ENCODE results near the gene ITK.
"Not testable (repeated sequence)": the region's sequence is repeated elsewhere in the genome, so short reads cannot be mapped to it uniquely, and the experiment has no call there.

Gene ITK

DNA sequence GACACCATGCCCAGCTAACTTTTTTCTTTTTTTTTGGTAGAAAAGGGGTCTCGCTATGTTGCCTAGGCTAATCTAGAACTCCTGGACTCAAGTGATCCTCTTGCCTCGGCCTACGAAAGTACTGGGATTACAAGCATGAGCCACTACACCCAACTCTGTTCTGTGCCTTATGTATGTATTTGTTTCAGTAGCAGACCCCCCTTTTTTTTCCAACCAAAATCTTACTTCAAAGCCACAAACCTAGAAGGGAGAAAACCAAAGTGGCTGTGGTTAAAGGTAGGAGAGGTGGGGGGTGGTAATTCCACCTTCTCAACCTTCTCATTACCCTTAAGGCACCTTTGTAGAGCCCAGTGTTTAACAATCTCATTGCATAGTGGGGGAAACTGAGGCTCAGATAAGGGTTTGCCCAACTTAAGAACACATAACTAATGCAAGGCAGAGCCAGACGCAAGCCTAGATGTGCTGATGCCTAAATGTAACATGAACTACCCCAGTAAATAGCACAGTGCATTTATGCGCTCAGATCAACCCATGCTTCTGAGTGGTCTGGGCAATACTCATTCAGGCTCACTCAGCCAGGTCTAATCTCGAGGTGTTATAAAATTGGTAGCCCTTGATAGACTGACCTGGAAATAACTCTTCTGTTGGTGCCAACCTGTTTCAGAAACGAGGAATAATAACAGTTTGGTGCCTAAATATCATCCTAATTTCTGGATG is 33.0 kb downstream of the ITK start:
- no peak for DNase-seq

DNA sequence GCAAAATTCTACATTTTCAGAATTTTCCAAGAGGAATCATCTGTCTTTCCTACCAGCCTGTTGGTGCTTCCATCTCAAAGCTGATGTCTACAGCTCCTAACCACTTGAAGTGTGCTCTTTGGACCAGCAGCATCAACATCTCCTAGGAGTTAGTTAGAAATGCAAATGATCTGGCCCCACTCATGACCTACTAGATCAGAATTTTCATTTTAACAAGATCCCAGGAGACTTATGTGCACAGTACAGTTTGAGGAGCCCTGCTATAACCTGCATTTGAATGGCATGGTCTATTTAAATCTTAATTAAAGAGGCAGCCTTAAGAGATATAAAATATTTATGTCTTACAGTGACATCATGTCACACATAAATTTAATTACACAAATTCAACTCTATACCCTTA is 33.8 kb downstream of the ITK start:
- DNase-seq, result no peak

DNA sequence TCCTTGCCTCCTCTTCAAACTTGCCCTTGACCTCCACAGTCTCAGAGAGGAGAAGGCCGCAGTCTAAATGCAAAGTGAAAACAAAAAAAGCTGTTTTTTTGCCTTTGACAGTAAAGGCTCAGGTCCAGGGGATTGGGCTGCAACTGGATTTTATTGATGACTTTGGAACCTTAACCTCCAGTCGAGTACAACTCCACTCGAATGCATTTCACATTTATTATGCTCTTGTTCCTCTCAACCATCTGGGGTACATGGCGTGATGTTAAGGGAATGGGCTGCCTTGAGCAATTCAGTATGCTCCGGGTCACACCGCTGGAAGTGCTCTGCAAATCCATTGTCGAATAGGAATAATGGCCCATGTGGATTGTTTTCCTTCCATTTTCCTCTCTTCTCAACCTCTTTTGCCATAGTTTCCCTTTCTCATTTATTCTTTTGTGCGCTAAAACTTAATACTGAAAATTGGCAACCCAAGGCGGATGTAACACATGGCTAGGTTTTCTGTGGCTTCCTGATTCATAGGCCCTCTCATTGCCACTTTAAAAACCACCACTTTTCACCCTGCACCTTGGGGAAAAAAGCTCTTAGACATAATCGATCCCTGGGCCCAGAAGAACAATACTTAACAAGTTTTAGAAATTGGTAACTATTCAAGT is 34.3 kb downstream of the ITK start:
- no peak for DNase-seq

DNA sequence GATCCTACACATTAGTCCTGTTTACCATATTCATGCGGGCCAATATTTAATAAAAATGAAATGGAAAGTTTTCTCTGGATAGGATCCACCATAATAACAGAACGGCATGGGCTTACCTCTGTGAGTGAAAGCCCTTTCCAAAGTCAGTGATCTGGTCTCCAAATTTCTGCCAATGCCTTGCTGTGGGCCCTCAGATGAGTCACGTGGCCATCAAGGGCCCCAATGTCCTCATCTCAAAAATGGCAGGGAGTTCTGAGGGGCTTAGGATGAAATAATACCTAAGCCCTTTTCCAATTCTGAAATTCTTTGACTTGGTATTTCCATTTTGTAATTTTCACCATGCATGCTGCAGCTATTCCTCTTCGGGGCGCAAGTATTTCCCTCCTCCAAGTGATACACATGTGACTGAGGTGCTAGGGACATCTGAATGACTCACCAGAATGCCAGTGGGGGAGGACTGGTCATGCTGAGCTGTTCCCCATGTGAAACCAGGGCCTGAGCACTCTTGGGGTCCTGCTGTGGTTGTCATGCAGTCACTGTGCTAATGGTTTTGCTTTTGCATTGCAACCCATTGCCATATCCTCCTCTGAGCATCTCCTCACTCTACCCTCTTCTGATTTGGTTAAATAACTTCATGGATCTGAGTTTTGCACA is 35.0 kb downstream of the ITK start:
- no peak for DNase-seq

DNA sequence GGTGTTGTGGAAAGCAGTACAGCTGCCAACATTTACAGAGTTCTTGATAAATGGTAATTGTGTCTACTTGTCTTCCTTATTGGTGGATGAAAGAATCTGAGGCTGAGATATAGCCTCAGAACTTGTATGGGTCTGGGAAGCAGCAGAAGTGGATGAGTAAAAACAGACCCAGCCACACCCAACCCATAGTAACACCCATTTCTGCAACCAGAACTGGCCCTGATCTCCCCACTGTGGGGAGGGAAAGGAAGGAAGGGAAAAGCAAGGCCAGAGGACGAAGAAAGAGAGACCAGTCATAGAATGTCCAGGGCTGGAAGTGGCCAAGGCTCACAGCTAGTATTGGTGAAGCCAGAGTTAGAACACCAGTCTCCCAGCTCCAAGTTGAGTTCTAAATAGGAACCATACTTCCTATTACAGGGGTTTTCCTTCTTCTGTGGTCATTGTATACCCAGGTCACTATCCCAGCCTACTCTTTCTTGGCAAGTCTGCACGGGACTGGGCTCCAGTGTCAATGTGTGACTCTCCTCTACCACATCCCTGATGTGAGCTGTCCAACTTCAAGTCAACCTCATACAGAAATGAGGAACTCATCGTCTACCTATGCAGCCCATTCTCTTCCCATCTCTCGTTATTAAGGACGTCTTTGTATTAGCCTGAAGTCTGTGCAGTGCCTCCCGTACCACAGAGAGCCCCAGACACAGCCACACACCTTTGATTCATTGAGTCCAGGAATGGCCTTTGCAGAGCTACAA is 35.9 kb downstream of the ITK start:
- no peak for DNase-seq

DNA sequence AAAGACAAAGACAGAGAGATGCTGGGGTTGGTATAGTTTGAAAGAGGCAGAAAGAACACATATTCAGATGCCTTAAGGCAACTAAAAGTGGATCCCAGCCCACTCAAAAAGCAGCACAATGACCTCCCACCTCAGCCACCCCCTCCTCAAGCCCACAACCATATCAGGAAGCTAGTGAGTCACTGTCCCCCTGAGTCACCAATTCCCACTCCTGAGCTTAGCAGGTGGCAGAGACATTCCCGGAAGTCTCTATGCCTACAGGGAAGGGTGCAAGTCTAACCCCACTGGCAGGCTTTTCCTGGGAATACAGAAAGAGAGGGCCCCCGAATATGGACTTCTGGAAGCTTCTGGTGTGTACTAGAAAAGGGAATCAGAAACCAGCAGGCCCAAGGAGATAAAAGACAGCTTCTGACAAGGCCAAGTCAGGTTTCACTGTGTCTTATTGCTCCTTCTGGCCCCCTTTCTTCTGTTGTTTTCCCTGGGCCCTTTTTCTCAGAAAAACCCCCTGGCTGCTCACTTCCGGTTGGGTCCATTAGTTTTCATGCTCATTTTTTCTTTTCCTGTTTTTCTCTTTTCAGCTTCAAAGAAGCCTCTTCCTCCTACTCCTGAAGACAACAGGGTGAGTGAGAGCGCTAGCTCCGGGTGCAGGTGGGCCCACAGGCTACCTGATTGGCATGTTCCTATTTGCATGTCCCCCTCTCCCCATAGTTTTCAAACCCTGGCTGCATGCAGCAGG is 36.8 kb downstream of the ITK start:
- DNase-seq, result no peak

DNA sequence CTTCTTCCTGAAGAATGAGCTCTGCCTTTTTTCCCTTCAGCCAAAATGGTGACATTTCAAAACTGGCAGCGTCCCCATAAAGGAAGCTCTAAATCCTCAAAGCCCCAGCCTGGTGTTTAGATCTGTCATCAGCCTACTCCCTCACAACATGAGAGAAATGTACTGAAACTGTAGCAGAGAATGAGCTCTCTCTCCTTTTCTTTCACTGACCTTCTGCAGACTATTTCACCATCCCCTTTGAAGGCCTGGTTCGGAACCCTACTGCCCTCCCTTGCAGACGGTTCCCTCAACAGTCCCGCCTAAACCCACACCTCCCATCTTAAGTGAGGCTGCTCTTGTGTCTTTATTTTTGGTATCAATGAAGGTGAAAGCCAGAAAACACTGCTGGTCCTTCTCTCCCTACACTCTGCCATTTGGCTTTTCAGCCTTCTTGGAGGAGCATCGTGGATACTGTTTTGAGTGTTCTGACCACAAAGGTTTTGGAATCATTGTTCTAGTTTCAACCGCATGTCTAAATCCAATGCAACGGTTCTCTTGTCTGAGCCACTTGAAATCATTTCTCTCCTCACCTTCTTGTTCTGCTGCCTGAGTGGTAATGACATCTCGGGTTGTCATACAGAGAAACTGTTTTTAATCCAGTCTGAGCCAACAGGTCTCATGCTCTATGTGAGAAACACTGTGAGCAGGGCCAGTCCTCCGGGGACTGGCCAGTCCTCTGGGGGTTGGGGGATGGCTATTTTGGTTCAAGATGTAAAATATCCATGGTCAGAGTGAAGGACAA is 39.0 kb downstream of the ITK start:
- no peak for DNase-seq

DNA sequence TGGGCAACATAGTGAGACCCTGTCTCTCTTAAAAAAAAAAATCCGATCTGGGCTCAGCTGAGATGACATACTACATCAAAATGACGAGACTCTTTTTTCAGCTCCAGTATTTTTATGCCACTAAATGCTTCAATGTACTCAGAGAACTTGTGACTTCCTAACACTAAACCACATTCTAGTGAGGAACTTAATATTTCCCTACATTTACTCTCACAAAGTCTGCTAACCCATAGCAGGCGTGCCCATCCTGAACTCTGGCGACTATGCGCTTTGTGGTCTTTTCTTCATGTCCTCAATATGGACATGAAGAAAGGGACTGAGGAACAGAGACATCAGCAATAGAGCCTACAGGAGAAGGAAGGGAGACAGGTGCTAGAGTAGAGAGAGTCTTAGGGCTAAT is 41.3 kb downstream of the ITK start:
- no peak for DNase-seq

DNA sequence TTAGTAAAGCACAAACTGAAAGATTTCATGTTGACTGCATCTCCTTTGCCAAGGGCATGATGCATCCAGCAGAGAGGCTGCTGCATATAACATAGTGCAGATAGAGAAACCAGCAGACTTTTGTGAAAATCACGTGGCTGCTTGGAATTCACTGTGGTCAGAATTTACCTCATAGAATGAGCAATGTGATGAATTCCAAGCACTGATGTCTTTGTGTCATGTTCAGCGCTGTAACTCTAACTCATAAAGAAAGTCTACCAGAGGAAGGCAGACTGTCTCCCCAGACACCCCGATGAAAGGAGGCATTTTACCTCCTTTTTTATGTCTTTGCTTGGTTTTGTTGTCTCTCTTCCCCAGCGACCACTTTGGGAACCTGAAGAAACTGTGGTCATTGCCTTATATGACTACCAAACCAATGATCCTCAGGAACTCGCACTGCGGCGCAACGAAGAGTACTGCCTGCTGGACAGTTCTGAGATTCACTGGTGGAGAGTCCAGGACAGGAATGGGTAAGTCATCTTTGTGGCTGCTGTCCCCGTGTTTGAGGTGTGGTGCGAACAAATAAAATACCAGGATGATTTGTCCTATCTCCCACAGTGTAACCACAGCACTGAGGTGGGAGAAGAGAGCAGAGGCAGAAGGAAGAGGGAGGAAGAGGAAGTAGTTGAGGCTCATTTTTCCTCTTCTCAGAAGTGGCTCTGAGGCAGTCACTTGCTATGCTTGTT is 42.0 kb downstream of the ITK start:
- DNase-seq, result no peak

DNA sequence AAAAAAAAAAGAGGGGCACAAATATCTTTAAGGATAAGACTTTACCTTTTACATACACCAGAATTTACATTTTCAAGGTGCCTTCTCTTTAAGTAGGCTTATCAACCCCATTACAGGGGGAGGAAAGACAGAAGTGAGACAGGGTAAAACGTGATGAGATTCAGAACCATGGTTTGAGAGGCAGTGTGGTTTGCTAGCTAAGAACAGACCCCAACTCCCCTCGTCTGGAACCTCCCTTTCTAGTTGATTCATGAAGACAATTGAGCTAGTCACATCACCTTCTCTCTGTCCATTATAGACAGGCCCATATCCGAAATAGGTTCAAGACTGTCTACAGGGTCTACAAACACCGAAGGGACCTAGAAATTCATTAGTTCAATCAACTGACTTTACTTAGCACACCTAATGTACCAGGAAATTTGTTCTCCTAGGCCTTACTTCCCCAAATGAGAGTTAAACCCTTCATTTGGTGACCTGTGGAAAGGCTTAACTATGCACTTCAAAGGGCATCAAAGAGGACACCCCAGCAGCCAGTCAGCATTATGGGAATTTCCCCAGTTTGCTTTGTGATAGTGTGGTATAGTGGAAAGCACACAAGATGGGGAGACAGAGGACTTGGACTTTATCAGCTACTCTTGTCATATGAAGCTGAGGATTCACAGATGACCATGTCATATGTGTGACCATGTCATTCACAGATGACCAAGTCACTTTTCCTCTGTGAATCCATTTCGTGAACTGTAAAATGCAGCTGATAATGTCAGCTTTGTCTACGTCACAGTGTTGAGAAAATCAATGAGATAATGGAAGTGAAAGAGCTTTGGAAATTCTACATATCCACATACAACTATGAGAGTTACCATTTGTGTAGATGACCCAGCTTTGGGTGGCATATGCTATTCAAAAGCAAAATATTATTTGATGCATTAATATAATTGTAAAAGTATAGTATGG is 45.1 kb downstream of the ITK start:
- DNase-seq, result no peak

DNA sequence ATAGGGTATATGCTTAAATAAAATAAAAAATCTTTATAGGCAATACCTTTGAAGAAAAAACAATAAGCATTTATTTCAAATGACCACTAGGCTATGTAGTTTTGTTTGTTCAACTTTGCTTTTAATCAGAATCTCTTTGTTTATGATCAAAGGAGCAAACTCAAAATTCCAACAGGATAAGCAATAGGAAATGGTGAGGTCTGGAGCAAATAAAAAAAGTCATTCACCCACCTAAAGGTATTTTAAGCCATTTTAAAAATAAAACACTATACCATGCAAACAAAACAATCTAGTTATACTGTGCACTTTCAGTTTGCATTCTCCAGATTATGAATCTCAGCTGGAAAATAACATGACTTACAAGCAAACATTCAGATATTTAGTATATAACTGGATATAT is 50.0 kb downstream of the ITK start:
- no peak for DNase-seq

DNA sequence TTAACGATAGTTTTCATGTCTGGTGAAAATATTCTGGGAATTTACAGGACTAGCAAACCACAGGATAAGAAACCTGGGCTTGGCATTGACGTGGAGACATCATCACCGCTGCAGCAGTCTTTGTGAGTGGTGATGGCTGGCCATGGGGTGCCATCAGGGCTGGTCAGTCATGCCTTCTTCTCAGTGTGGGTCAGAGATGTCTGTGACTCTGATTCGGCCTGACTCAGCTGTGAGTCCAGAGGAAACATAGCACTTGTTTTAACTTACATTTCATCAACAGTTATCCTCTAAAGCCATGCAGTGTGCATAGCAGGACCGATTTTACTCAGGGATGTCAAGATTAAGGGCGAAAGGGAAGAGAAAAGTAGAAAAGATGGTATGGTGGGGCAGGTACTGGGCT is 52.1 kb downstream of the ITK start:
- DNase-seq, result no peak

DNA sequence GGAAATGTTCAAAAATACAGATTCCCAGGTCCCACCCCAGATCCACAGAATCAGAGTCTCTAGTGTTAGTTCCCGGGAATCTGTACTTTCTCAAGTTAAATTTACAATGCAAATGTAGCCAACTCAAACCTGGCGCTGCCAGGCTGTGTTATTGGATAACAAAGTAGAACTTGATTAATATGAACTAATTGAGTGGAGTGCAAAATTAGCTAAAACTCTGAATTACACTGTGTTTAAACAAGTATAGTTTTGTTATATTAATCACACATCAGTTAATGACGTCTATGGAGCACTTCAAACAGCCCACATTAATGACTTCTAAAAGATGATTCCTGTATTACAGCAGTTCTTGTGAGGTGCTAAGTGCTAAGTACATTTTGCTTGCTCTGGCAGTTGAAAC is 52.9 kb downstream of the ITK start:
- DNase-seq, result no peak

DNA sequence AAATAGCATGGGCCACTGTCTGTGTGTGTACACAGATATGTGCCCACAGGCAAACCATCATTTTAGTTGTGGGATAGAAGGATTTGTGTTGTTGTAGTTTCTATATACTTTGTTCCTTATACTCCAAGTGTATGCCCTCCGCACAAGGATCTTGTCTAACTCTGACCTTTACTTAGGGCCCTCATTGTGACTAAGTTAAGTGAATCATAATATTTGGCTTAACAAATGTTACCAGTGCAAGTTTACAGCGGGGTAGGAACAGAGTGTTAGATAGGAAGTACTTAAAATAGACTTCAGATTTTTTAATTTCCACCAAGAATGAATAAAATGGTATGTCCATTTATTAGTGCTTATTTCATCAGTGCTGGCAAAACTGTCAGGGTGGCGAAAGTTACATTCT is 55.8 kb downstream of the ITK start:
- no peak for DNase-seq

DNA sequence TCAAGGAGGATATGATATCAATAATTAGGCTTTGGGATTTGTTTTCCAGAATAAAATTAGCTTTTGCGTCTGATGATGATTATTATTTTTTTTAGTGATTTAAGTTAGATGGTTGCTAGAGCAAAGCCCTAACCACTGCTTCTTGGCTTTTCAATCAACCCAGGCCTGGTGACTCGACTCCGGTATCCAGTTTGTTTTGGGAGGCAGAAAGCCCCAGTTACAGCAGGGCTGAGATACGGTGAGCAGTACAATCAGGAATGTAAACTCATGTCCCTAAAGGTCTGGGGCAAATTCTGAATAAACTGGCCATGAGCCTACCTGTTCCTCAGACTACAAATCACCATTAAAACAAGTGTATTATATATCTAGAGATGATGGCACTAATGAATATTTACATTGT is 60.8 kb downstream of the ITK start:
- DNase-seq, result no peak

DNA sequence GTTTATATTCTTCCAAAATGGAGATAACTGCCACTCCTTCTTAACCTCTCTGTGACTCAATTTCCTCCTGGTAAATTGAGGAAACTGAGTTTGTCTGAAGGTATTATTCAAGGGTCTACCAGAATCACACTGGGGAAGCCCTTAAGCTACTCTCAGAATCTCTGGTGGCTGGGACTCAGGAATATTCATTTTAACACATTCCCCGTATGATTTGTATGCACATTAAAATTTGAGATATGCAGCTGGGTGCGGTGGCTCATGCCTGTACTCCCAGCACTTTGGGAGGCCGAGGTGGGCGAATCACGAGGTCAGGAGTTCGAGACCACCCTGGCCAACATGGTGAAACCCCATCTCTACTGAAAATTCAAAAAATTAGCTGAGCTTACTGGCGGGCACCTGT is 64.1 kb downstream of the ITK start:
- not testable (repeated sequence) for DNase-seq

DNA sequence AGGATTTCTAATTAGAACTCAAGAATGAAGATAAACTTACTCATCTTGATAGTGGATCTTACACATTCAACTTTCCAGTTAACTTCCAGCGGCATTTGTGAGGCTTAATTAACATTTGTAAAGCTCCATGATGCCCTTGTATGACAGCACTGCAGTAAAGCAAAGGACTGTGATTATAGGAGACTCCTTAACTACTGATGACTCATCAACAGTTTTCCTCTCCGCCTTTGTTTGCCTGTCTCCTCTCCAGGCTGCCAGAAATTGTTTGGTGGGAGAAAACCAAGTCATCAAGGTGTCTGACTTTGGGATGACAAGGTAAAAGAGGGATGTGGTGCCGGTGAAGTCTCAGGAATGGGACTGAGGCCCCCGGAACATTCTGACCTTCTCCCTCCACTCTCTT is 64.8 kb downstream of the ITK start:
- DNase-seq, result no peak

DNA sequence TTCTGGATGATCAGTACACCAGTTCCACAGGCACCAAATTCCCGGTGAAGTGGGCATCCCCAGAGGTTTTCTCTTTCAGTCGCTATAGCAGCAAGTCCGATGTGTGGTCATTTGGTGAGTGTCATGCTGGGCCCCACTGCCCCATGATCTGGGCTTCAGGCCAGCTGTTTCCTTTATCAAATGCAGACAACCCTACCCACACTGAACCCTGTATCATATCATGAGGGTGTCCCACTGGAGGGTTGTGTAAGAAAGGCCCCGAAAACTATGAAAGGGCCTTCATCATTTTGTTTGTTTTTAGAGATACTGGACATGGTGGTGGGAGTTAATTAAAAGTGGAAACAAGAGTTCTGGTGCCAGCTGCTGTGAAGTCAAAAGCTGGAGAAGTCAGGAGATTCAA is 65.2 kb downstream of the ITK start:
- no peak for DNase-seq

DNA sequence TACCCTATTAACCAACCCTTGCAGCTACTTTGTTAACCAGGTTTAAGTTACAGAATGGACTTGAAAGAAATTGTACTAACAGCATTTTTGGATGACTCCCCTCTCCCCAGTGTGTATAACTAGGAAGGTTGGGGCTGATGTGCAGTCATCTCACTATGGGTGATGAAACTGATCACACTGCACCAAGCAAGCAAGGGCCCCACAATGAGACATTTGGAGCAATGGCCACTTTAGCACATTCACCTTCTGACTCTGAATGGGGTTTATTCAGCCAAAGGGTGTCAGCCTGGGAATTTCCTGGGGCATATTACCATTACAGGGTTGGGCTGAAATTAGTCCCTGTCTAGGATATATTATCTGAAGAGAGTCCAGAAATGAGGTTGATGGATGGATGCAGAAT is 66.6 kb downstream of the ITK start:
- no peak for DNase-seq

DNA sequence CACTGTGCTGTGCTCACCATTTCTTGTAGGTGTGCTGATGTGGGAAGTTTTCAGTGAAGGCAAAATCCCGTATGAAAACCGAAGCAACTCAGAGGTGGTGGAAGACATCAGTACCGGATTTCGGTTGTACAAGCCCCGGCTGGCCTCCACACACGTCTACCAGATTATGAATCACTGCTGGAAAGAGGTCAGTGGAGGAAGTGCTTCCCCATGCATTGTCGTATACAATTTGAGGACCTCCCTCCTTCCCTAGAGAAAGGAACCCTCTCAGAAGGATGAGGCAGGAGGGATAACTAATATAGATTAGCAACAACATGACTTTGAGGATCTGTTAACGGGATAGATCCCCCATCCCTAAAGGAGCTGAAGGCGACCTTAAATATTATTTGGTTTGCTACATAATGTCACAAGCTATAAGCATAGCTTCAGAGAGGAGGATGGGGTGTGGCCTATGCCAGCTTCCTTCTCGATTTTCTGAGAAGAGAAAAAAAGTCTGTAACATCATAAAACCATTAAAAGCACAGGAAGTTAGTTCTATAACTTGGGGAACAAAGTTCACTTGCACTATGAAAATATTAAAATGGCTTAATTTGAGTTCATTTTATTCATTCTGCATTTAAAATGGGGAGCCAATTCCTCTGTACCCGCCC is 68.3 kb downstream of the ITK start:
- no peak for DNase-seq
